ENCODE results near the gene SNRPE.

SNRPE gene

DNA sequence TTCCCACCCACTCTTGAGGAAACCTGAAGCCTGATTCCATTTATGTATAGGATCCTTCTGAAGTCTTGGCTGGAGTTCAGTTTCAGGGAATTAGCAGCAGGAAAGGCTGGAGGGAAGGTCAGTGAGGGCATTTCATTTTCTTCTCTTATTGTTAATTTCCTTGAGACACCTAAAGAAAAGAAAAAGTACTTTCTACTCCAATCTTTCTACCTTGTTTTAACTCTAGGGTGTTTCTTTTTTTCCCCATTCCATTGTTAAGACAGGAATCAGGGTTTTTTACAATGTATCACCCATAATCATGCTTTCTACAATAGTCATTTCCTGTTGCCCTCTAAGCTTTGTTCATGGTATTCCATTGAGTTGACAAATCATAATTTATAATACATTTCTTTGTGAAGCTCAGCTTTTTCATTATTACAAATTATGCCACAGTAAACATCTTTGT lies 27.4 kb downstream of the SNRPE start:
- DNase-seq = no peak

DNA sequence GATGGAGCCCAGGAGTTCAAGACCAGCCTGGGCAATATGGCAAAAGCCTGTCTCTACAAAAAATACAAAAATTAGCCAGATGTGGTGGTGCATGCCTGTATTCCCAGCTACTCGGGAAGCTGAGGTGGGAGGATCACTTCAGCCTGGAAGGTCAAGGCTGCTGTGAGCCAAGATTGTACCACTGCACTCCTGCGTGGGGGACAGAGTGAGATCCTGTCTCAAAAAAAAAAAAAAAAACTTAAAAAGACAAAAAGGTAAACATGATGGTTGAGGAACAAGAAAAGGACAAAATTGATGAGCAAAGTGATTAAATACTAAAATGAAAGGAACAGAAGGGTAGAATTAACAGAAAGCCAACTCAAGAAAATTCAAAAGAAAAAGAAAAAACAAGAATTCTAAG lies 30.6 kb downstream of the SNRPE start:
- no peak for DNase-seq

DNA sequence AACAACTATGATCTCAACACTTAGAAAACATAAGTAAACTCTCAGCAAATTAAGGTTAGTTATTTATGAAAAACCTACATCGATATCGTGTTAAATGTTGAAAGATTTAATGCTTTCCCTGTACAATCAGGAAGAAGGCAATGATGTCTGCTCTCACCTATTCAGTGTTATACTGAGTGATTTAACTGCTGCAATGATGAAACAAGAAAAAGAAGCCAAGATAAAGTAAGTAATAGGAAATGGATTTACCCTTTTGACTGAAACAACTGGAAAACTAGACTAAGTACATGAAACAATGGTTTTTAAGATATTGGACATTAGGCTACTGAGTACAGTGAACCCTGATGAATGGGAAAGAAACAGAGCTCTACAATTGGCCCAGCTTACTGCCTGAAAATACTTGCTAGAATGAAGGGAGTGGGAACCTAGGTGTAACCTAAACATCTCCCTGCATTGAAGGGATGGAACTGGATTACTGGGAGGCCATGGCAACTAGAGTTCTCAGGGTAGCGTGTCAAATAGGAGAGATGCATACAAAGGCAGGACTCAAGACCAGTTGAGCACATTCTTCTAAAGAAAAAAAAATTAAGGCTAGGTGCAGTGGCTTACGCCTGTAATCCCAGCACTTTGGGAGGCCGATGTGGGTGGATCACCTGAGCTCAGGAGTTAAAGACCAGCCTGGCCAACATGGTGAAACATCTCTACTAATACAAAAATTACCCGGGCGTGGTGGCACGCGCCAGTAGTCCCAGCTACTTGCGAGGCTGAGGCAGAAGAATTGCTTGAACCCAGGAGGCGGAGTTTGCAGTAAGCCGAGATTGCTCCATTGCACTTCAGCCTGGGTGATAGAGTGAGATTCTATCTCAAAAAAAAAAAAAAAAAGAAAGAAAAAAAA lies 37.3 kb downstream of the SNRPE start:
- no peak for DNase-seq

DNA sequence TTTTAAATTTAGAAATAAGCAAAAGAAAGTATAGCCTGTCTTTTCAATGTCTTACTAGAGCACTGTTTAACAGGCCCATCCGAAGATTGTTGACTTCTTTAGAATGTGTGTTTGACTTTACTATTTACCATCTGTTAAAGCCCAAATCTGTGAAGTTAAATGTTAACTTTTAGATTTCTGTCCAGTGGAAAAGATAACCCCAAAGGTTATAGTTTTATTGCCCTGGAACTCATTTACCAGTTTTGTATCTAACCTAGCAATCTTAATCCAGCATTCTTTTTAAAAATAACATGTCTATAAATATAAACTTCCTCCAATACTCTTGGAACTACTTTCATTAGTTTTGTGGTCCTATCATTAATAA lies 37.9 kb downstream of the SNRPE start:
- DNase-seq = no peak

DNA sequence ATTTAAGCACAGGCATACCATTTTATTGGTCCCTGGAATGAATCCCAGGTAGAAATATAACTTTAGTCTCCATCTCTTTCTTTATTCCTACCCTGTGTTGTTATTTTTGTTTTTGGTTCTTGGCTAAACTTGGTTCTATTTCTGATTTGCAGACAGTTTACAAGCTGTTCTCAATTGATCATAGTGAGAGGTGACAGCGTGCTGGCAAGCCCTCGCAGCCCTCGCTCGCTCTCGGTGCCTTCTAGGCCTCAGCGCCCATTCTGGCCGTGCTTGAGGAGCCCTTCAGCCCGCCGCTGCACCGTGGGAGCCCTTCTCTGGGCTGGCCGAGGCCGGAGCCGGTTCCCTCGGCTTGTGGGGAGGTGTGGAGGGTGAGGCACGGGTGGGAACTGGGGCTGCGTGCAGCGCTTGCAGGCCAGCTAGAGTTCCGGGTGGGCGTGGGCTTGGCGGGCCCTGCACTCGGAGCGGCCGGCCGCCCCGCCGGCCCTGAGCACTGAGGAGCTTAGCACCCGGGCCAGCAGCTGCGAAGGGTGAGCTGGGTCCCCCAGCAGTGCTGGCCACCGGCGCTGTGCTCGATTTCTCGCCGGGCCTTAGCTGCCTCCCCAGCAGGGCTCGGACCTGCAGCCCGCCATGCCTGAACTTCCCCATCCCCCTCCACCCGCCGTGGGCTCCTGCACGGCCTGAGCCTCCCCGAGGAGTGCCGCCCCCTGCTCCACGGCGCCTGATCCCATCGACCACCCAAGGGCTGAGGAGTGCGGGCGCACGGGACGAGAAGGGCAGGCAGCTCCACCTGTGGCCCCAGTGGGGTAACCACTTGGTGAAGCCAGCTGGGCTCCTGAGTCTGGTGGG lies 38.7 kb downstream of the SNRPE start:
- DNase-seq = no peak

DNA sequence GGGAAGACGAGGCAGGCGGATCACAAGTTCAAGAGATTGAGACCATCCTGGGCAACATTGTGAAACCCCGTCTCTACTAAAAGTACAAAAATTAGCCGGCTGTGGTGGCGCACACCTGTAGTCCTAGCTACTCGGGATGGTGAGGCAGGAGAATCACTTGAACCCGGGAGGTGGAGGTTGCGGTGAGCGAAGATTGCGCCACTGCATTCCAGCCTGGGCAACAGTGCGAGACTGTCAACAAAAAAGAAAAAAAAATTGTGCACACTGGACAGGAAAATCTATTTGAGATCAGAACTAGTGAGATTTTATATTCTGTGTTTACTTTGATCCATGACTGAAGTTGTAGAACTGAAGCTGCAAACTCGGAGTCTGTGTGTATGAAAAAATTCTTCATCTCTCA lies 40.2 kb downstream of the SNRPE start:
- DNase-seq = no peak

DNA sequence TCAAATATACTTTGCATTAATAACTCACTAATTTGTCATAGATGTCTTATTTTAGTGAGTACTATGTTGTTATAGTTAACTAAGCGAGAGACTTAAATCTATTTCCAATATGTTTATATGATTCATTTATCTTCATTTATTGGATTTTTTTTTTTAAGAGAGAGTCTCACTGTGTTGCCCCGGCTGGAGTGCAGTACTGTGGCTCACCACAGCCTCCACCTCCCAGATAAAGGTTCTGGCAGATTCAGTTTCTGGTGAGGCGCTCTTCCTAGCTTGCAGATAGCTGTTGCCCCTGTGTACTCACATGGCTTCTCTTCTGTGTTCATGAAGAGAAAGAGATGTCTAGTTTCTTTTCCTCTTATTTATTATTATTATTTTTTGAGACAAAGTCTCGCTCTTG lies 43.9 kb downstream of the SNRPE start:
- DNase-seq = no peak

DNA sequence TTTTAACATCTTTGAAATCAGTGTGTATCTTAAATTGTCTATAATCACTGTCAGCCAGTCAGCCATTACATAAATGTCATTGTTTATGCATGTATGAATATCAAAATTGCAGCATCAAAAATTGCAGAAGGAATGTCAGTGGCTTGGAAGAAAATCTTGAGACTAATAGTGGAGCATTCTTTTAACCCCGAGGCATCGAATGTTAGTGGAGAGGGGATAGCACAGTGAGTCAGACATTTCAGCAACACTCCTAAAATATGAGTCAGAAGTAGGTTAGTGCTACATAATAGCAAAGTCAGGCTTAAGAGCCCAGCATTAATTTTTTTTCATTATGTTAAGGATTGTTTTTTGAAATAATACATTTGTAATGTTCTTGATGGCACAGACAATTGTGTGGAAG lies 45.5 kb downstream of the SNRPE start:
- no peak for DNase-seq

DNA sequence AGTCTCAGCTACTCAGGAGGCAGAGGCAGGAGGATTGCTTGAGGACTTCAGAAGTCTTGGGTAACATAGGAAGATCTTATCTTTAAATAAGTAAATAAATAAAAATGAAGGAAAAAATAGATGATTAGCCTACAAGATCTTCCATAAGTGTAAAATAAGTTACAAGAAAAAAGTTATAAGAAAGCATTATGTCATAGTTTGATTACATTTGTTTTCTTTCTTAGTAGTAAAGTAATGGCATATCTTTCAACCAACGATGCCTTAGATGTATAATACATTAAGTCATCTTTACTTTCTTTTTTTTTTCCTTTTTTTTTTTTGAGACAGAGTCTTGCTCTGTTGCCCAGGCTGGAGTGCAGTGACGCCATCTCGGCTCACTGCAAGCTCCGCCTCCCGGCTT lies 46.5 kb downstream of the SNRPE start:
- no peak for DNase-seq

DNA sequence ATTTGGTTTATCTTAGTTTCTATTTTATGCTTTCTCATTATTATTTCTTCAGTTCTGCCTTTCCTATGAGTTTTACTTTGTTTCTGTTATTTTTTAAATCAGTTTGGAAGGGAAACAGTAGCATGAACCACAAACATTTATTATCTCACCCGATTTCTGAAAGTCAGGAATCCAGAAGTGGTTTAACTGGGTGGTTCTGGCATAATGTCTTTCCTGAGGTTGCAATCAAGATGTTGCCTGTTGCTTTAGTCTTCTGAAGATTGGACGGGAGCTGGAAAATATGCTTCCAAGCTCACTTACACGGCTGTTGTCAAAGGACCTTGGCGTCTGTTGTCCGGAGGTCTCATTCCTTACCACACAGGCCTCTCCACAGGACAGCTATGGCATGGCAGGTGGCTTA lies 50.4 kb downstream of the SNRPE start:
- DNase-seq = no peak

DNA sequence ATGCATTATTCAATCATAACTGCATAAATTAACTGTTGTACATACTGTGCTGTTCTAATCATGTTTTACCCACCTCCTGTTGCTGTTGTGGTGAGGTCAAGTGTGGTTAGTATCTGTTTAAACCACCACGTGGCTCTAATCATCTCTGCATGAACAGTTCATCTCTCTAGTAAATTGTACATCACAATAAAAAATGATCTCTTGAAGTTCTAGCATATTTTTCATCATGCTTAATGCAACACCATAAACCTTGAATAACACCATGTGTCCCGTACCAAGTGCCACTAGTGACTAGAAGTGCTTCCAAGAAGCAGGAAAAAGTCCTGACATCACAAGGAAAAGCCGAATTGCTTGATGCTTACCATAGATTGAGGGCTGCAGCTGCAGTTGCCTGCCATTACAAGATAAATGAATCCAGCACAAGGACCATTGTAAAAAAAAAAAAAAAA lies 51.7 kb downstream of the SNRPE start:
- no peak for DNase-seq

DNA sequence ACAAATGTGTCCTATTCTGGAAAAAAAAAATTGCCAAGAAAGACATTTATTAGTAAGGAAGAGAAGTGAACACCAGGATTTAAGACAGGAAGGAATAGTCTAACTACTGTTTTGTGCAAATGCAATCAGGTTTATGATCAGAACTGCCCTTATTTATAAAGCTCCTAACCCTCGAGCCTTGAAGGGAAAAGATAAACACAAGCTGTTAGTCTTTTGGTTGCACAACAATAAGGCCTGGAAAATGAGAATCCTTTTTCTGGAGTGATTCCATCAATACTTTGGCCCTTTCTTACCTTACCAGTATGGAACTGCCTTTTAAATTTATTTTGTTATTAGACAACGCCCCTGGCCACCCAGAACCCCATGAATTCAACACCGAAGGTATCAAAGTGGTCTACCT lies 52.9 kb downstream of the SNRPE start:
- DNase-seq = no peak

DNA sequence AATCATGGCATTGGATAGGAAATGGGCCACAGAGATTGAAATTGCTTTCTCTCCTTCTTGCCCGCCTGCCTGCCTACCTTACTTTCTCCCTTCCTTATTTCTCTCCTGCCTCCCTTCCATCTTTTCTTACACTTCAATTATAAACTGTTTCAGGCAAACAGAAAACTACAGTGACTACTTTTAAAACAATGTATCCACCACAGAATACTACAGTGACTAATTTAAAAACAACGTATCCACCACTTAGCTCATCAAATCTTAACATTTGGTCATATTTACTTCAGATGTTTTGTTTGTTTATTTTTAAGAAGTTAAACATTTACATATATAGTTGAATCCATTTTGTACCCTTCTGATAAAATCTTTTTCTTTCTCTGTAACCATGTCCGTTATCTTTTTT lies 54.4 kb downstream of the SNRPE start:
- no peak for DNase-seq

DNA sequence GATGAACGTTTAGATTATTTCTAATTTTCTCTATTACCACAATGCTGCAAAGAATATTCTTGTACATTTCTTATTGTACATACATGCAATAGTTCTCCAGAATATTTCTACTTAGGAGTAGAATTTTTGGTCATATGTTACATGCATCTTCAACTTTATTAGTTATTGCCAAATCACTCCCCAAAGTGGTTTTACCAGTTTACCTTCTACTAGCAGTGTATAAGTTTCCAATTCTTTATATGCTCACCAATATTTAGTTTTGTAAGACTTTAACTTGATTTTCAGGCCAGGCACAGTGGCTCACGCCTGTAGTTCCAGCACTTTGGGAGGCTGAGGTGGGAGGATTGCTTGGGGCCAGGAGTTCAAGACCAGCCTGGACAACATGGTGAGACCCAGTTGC lies 55.4 kb downstream of the SNRPE start:
- no peak for DNase-seq
